OCI-LY7 (cell line): ENCODE measurements around the gene TRMT1. TPM values are rescaled to one million over a fixed set of nuclear protein-coding genes. Genes with fewer than 3 reads are reported as not detected.

ENCODE experiments used
- BruUV-seq: library from RNA; stranded (reverse); fragments of 400-500 nt; replicated peaks from 2 replicates; lab custom pipeline; 2021; lab: Mats Ljungman, UMichigan
- CTCF ChIA-PET: fragments of 300-600 bp; sonication (Branson Sonifier 250); formaldehyde crosslinking; loops from one replicate; lab custom pipeline; 2022; ENCODE audit warnings: antibody characterized with exemption; ENCODE audit not compliant: unreplicated experiment; lab: Charles Lee
- POLR2A ChIA-PET: fragments of 300-600 bp; sonication (Branson Sonifier 250); formaldehyde crosslinking; loops from one replicate; lab custom pipeline; 2022; ENCODE audit warnings: antibody characterized with exemption; lab: Charles Lee
- DNase-seq: peaks from one replicate; pipeline ENCODE4 v3.0.0-alpha.2; 2015; ENCODE audit warnings: low spot score
- H2AFZ ChIP-seq: fragments of 200-600 bp; sonication (generic), shearing (Covaris generic); 2 replicates; pipeline ENCODE4 v1.6.1; 2014; ENCODE audit warnings: mild to moderate bottlenecking, antibody characterized with exemption, low read length, moderate library complexity
- H3K27ac ChIP-seq: fragments of 200-600 bp; sonication (generic); 2 replicates; pipeline ENCODE4 v1.5.1; 2014; ENCODE audit warnings: mixed run types, low read depth, mild to moderate bottlenecking, moderate library complexity, low read length, inconsistent platforms; ENCODE audit not compliant: poor library complexity, severe bottlenecking
- H3K36me3 ChIP-seq: fragments of 200-600 bp; sonication (generic); 2 replicates; pipeline ENCODE4 v1.6.1; 2014; ENCODE audit warnings: mild to moderate bottlenecking, antibody characterized with exemption, low read length, moderate library complexity, mixed read lengths; ENCODE audit not compliant: insufficient read depth
- H3K4me1 ChIP-seq: fragments of 200-600 bp; sonication (generic); 2 replicates; pipeline ENCODE4 v1.5.1; 2014; ENCODE audit warnings: mild to moderate bottlenecking, low read length; ENCODE audit not compliant: insufficient read depth, poor library complexity, severe bottlenecking
- H3K4me2 ChIP-seq: fragments of 200-600 bp; sonication (generic); 2 replicates; pipeline ENCODE4 v1.6.1; 2014; ENCODE audit warnings: mild to moderate bottlenecking, low read length
- H3K4me3 ChIP-seq: fragments of 200-600 bp; sonication (generic); 2 replicates; pipeline ENCODE4 v1.5.1; 2014; ENCODE audit warnings: mild to moderate bottlenecking, low read depth, low read length; ENCODE audit not compliant: poor library complexity, severe bottlenecking
- H3K79me2 ChIP-seq: fragments of 200-600 bp; sonication (generic); 2 replicates; pipeline ENCODE4 v1.6.1; 2016; ENCODE audit warnings: low read depth, mild to moderate bottlenecking, low read length, moderate library complexity, mixed read lengths; ENCODE audit not compliant: insufficient read depth
- H3K9me2 ChIP-seq: fragments of 200-600 bp; sonication (generic); 2 replicates; pipeline ENCODE4 v1.6.1; 2016; ENCODE audit warnings: mild to moderate bottlenecking, low read length, mixed read lengths; ENCODE audit not compliant: insufficient read depth
- H3K9me3 ChIP-seq: fragments of 200-600 bp; sonication (generic); 2 replicates; pipeline ENCODE4 v1.6.1; 2014; ENCODE audit warnings: mild to moderate bottlenecking, mixed run types, low read length, mixed read lengths
- H4K20me1 ChIP-seq: fragments of 200-600 bp; sonication (generic); 2 replicates; pipeline ENCODE4 v1.6.1; 2014; ENCODE audit warnings: mild to moderate bottlenecking, antibody characterized with exemption, low read length, moderate library complexity, mixed read lengths; ENCODE audit not compliant: insufficient read depth
- EZH2phosphoT487 ChIP-seq: fragments of 200-600 bp; sonication (generic); IDR thresholded peaks from 2 replicates; pipeline ENCODE4 v1.6.1; 2018; ENCODE audit warnings: low read depth, borderline replicate concordance, mild to moderate bottlenecking, mixed run types, antibody characterized with exemption, low read length, moderate library complexity, mixed read lengths
- intact Hi-C: fragments of 100-400 bp; cut with micrococcal nuclease; formaldehyde crosslinking; loops from one replicate; pipeline ENCODE4 v1.10.0; 2022; ENCODE audit not compliant: unreplicated experiment
- total RNA-seq, 2 experiments: library from RNA; depleted of rRNA in 1 of 2; stranded (reverse); fragments of >200 nt in 1 of 2; shearing (Covaris generic) in 1 of 2; gene quantifications; 2 replicates each; pipeline ENCODE4 v1.2.3, GENCODE V29; 2014 to 2022
- TF ChIP-seq, protein P1 (sequence below): fragments of 200-600 bp; sonication (generic); conservative IDR thresholded peaks from 2 replicates; pipeline ENCODE4 v1.5.1; 2014; ENCODE audit warnings: mild to moderate bottlenecking, antibody characterized with exemption, low read length, moderate library complexity, mixed read lengths

TRMT1 gene
- total RNA-seq, 2 experiments from 2014 or later, result 50.4 to 56.8 TPM

GRCh38 chr19:13071444-13072187 is 44.9 kb downstream of the TRMT1 start:
- Histone ChIP-seq H3K27ac (no peak overlapping the region), H3K4me2 (no peak overlapping the region), H4K20me1 (no peaks in the 10 kb centered on the region), H2AFZ (no peak overlapping the region), H3K4me3 (no peak overlapping the region), H3K9me2 (no peaks in the 10 kb centered on the region), H3K36me3 (no peaks in the 10 kb centered on the region), H3K79me2 (no peaks in the 10 kb centered on the region), H3K9me3 (no peaks in the 10 kb centered on the region), H3K4me1 (no peaks in the 10 kb centered on the region)
- BruUV-seq, result no TSS peak
- POLR2A ChIA-PET, result no interaction called here
- TF ChIP-seq, protein P1, sequence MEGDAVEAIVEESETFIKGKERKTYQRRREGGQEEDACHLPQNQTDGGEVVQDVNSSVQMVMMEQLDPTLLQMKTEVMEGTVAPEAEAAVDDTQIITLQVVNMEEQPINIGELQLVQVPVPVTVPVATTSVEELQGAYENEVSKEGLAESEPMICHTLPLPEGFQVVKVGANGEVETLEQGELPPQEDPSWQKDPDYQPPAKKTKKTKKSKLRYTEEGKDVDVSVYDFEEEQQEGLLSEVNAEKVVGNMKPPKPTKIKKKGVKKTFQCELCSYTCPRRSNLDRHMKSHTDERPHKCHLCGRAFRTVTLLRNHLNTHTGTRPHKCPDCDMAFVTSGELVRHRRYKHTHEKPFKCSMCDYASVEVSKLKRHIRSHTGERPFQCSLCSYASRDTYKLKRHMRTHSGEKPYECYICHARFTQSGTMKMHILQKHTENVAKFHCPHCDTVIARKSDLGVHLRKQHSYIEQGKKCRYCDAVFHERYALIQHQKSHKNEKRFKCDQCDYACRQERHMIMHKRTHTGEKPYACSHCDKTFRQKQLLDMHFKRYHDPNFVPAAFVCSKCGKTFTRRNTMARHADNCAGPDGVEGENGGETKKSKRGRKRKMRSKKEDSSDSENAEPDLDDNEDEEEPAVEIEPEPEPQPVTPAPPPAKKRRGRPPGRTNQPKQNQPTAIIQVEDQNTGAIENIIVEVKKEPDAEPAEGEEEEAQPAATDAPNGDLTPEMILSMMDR, result no peak
- TF ChIP-seq EZH2phosphoT487, result no peak
- CTCF ChIA-PET, result no interaction called here
- intact Hi-C loops, result no loop called here
- DNase-seq, result no peak

DNA sequence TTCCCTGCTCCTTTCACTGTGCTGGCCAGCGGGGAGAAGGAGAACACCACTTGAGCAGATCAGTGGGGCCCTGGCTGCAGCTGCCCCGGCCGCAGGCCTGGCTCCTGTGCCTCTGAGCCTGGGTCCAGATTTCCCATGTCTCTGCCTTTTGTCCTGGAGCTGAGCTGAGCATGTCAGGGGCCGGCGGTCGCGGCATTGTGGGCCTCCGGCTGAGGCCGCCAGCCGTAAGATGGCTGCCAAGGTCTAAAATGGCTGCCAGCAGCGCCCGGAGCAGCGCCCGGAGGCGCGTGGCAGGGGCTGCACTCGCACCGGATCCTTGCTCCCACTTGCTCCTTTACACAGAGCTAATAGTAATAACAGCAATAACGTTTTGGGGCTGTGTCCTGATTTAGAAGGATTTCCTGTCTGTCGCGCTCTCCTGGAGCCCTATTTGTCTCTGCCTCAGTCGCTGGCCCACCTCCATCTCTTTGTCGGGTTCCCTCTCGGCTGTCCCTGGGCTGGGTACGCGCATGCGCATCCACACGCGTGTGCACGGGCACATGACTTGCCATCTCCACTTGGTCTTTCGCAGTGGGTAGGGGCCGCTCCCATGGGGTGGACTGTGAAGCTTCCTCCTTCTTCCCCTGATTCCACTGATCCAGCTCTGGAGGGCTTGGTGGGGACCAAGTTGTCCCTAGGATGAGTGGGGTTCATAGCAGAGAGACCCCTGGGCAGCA is 46.0 kb downstream of the TRMT1 start:
- H3K79me2 ChIP-seq, result no peaks in the 10 kb centered on the region
- no peaks in the 10 kb centered on the region for H3K9me2 ChIP-seq
- H3K4me3 ChIP-seq, result no peak overlapping the region
- H3K36me3 ChIP-seq, result no peaks in the 10 kb centered on the region
- H3K9me3 ChIP-seq, result no peaks in the 10 kb centered on the region
- no peak overlapping the region for H3K27ac ChIP-seq
- no peak overlapping the region for H2AFZ ChIP-seq
- no peaks in the 10 kb centered on the region for H4K20me1 ChIP-seq
- BruUV-seq, result no TSS peak
- ChIA-PET CTCF (interaction anchor here (1.0 kb wide), 1 partner anchor 10 kb away, joined by 3 read pairs; no protein-coding TSS in a partner anchor), POLR2A (no interaction called here)
- TF ChIP-seq EZH2phosphoT487, result no peak
- TF ChIP-seq, protein P1, result no peak
- DNase-seq, result no peak
- no peak overlapping the region for H3K4me2 ChIP-seq
- no peaks in the 10 kb centered on the region for H3K4me1 ChIP-seq
- intact Hi-C loops, result no loop called here
